GM13976 (cell line): Measurements from ENCODE around the gene ZCCHC7.

ENCODE experiments used
- DNase-seq: peaks from one replicate; pipeline ENCODE4 v3.0.0; 2012; ENCODE audit warnings: low spot score
- CTCF ChIP-seq: IDR thresholded peaks from 2 replicates; pipeline ENCODE4 v1.5.1; 2012; ENCODE audit warnings: borderline replicate concordance, mild to moderate bottlenecking; ENCODE audit not compliant: insufficient read depth; ENCODE audit errors: extremely low read depth, missing control alignments, control extremely low read depth
- in situ Hi-C: fragments of 300-500 bp; cut with MboI; formaldehyde crosslinking; loops from one replicate; pipeline ENCODE4 v1.12.0; 2022; ENCODE audit warnings: low sequenced_read_pairs, mixed read lengths, inconsistent platforms; ENCODE audit not compliant: unreplicated experiment

The ZCCHC7 gene

GRCh38 chr9:37383393-37383792 is 263.0 kb downstream of the ZCCHC7 start:
- no peak for DNase-seq
- no peak for TF ChIP-seq CTCF
- in situ Hi-C loops = no loop called here

GRCh38 chr9:37383876-37384746 is 263.7 kb downstream of the ZCCHC7 start:
- DNase-seq = no peak
- TF ChIP-seq CTCF = no peak

GRCh38 chr9:37385286-37385685 is 264.9 kb downstream of the ZCCHC7 start:
- in situ Hi-C loops = no loop called here
- DNase-seq = no peak
- TF ChIP-seq CTCF = no peak

More at GRCh38 chr9:37383876-37384746, 263.7 kb downstream of the ZCCHC7 start:
- in situ Hi-C loops = no loop called here

GRCh38 chr9:37386988-37387387 is 266.6 kb downstream of the ZCCHC7 start:
- DNase-seq = no peak
- in situ Hi-C loops = no loop called here

GRCh38 chr9:37390759-37391158 is 270.4 kb downstream of the ZCCHC7 start:
- peak; percentile 72 for TF ChIP-seq CTCF
- in situ Hi-C loops = no loop called here
- peak; percentile 86 for DNase-seq

More at GRCh38 chr9:37386988-37387387, 266.6 kb downstream of the ZCCHC7 start:
- no peak for TF ChIP-seq CTCF

GRCh38 chr9:37392272-37392671 is 271.9 kb downstream of the ZCCHC7 start:
- no peak for DNase-seq
- no peak for TF ChIP-seq CTCF
- in situ Hi-C loops = no loop called here

GRCh38 chr9:37395229-37395628 is 274.9 kb downstream of the ZCCHC7 start:
- DNase-seq = no peak
- TF ChIP-seq CTCF = no peak
- in situ Hi-C loops = no loop called here
